Breast epithelium (tissue), 3 donors: Measurements from ENCODE around the gene GMDS.

Source experiments
- POLR2A ChIP-seq: fragments of 450-650 bp; IDR thresholded peaks from one replicate; pipeline ENCODE4 v1.6.1; 2016; ENCODE audit warnings: antibody characterized with exemption, mild to moderate bottlenecking, moderate library complexity
- POLR2AphosphoS5 ChIP-seq, 3 donors: sonication (generic); formaldehyde crosslinking; IDR thresholded peaks; one replicate each; pipeline ENCODE4 v1.6.1; 2017; ENCODE audit warnings: antibody characterized with exemption in 3 of 3
- TF ChIP-seq, protein P1 (sequence below), 3 donors: fragments of 450-650 bp; IDR thresholded peaks; one replicate each; pipeline ENCODE4 v1.5.1; 2016 to 2017; ENCODE audit warnings: antibody characterized with exemption in 3 of 3, mild to moderate bottlenecking in 3 of 3, moderate library complexity in 3 of 3

- TF ChIP-seq POLR2A (no peak), POLR2AphosphoS5 (IDR thresholded peaks at IDR 0.05) (no peak)
- TF ChIP-seq, protein P1, sequence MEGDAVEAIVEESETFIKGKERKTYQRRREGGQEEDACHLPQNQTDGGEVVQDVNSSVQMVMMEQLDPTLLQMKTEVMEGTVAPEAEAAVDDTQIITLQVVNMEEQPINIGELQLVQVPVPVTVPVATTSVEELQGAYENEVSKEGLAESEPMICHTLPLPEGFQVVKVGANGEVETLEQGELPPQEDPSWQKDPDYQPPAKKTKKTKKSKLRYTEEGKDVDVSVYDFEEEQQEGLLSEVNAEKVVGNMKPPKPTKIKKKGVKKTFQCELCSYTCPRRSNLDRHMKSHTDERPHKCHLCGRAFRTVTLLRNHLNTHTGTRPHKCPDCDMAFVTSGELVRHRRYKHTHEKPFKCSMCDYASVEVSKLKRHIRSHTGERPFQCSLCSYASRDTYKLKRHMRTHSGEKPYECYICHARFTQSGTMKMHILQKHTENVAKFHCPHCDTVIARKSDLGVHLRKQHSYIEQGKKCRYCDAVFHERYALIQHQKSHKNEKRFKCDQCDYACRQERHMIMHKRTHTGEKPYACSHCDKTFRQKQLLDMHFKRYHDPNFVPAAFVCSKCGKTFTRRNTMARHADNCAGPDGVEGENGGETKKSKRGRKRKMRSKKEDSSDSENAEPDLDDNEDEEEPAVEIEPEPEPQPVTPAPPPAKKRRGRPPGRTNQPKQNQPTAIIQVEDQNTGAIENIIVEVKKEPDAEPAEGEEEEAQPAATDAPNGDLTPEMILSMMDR (IDR thresholded peaks at IDR 0.05): no peak
These were observed 40.1 kb upstream of the GMDS start for GRCh38 chr6:2285510-2285909.
